Chondrocyte (in vitro differentiated cells): ENCODE measurements around the gene CDC42EP3. TPM values are rescaled to one million over a fixed set of nuclear protein-coding genes. Genes with fewer than 3 reads are reported as not detected.

Experiments used
- DNase-seq: peaks from one replicate; pipeline ENCODE4 v3.0.0; 2021; ENCODE audit warnings: mixed read lengths, low spot score
- H3K27ac Mint-ChIP-seq: one replicate; pipeline ENCODE4 v1.8.0; 2021; ENCODE audit warnings: mild to moderate bottlenecking, moderate library complexity, mixed read lengths; ENCODE audit not compliant: unreplicated experiment
- H3K27me3 Mint-ChIP-seq: 2 replicates; pipeline ENCODE4 v1.8.0; 2021; ENCODE audit warnings: low read depth, mixed read lengths
- H3K36me3 Mint-ChIP-seq: 2 replicates; pipeline ENCODE4 v1.8.0; 2021; ENCODE audit warnings: low read depth, mixed read lengths
- H3K4me1 Mint-ChIP-seq: 2 replicates; pipeline ENCODE4 v1.8.0; 2021; ENCODE audit warnings: low read depth, mild to moderate bottlenecking, mixed read lengths
- H3K4me3 Mint-ChIP-seq: one replicate; pipeline ENCODE4 v1.8.0; 2021; ENCODE audit warnings: mild to moderate bottlenecking, moderate library complexity, mixed read lengths; ENCODE audit not compliant: unreplicated experiment
- H3K9me3 Mint-ChIP-seq: 2 replicates; pipeline ENCODE4 v1.8.0; 2021; ENCODE audit warnings: low read depth, mixed read lengths
- total RNA-seq: library from RNA; stranded (reverse); gene quantifications from 3 replicates; pipeline ENCODE4 v1.2.1, GENCODE V29; 2021
- TF ChIP-seq, protein P1 (sequence below): fragments of 200-600 bp; sonication (generic); IDR thresholded peaks from 2 replicates; pipeline ENCODE4 v1.5.0; 2021; ENCODE audit warnings: antibody characterized with exemption, mild to moderate bottlenecking, moderate library complexity

Gene CDC42EP3
- total RNA-seq, 1 donor from 2014 or later: 91.2 TPM

DNA sequence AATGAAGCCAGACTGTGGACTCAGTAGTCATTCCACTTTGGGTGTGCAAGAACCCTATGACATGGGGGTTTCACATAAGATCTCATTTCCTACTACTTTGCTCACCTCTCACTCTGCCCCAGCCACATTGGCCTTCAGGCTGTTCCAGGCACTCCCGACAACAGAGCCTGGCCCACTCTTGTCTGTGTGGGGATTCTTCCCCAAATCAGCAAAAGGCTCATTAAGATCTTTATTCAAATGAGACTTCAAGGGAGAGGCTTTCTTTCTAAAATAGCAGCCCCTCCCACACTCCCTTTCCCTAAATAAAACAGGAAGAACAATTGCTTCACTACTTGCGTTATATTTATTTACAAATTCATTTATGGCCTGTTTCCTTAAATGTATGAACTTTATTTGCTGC lies 3.5 kb upstream of the CDC42EP3 start:
- Mint-ChIP-seq H3K4me3 (no peak overlapping the region), H3K9me3 (no peaks in the 10 kb centered on the region), H3K4me1 (peaks cover 24% of the 10 kb centered on the region), H3K36me3 (no peaks in the 10 kb centered on the region), H3K27ac (no peak overlapping the region), H3K27me3 (no peaks in the 10 kb centered on the region)
- TF ChIP-seq, protein P1, sequence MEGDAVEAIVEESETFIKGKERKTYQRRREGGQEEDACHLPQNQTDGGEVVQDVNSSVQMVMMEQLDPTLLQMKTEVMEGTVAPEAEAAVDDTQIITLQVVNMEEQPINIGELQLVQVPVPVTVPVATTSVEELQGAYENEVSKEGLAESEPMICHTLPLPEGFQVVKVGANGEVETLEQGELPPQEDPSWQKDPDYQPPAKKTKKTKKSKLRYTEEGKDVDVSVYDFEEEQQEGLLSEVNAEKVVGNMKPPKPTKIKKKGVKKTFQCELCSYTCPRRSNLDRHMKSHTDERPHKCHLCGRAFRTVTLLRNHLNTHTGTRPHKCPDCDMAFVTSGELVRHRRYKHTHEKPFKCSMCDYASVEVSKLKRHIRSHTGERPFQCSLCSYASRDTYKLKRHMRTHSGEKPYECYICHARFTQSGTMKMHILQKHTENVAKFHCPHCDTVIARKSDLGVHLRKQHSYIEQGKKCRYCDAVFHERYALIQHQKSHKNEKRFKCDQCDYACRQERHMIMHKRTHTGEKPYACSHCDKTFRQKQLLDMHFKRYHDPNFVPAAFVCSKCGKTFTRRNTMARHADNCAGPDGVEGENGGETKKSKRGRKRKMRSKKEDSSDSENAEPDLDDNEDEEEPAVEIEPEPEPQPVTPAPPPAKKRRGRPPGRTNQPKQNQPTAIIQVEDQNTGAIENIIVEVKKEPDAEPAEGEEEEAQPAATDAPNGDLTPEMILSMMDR: no peak
- no peak for DNase-seq

DNA sequence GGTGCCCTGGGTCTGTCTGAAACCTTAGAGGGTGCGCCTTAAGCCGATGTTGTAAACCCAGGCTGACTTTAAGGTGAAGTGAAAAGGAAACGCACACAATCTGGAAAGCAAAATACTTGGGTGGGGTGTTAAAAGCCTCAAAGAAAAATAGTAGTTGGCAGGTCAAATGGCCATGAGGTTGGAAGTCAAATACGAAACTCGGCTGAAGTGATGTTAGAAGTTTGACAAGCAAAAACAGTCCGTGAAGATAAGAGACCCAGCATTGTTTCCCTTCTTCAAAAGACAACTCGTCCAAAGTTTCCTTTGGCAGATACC lies 1.4 kb upstream of the CDC42EP3 start:
- Mint-ChIP-seq H3K9me3 (no peaks in the 10 kb centered on the region), H3K27ac (peak overlapping the region; percentile 75), H3K4me3 (peak overlapping the region; percentile 83), H3K36me3 (no peaks in the 10 kb centered on the region), H3K27me3 (no peaks in the 10 kb centered on the region), H3K4me1 (peaks cover 44% of the 10 kb centered on the region)
- no peak for DNase-seq
- TF ChIP-seq, protein P1: no peak

DNA sequence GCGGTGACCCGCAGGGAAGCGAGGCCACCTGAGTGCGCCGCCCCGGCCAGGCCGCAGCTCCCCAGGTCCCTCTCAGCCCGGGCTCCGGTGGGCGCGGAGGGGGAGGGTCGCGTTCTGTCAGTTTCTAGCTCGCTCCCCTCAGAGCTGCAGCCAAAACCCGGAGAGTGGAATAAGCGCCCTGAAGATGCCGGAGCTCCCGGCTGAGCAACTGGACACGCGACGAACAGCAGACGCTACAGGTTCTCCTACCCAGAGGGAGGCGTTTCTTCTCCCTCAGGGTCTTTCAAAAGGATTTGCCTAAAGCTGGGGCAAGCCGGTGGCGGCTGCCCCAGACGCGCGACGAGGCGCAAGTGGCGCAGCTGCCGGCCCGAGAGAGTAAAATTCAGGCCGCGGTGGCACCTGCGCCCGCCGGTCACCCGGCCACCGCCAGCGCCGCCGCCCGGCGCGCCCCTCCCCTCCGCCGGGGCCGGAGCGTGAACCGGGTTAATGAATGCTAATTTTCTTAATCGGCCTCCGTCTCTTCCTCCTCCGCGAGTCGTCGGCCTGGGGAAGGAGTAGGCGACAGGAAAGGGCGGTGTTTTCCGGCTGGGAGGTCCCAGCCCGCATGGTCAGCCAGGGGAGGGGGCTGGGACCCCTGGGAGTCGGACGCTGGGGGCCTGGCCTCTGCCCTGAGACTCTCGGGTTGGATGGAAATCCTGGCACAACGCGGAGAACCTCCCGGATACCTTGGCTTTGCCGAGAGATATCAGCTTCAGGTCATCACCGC lies 845 bp upstream of the CDC42EP3 start:
- no peaks in the 10 kb centered on the region for H3K9me3 Mint-ChIP-seq
- TF ChIP-seq, protein P1: peak; percentile 37
- DNase-seq: no peak
- no peaks in the 10 kb centered on the region for H3K36me3 Mint-ChIP-seq
- H3K27ac Mint-ChIP-seq: peak overlapping the region; percentile 75
- peak overlapping the region; percentile 83 for H3K4me3 Mint-ChIP-seq
- H3K4me1 Mint-ChIP-seq: peaks cover 48% of the 10 kb centered on the region
- H3K27me3 Mint-ChIP-seq: no peaks in the 10 kb centered on the region

DNA sequence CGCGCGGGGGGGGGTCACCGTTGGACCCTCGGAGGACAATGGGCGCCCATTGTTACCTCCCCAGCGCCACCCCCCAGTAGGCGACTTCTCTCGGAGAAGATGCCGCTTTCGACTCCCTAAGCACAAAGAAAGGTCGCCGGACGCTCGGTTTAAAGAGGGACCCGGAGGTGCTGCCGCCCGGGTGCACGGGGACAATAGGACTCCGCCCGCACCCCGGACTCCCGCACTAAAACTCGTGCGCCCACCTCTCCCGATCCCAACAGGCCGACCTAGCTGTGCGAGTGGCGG lies 318 bp upstream of the CDC42EP3 start:
- Mint-ChIP-seq H3K9me3 (no peaks in the 10 kb centered on the region), H3K4me3 (peak overlapping the region; percentile 83), H3K36me3 (no peaks in the 10 kb centered on the region), H3K27ac (peak overlapping the region; percentile 74), H3K4me1 (peaks cover 53% of the 10 kb centered on the region), H3K27me3 (no peaks in the 10 kb centered on the region)
- no peak for DNase-seq
- TF ChIP-seq, protein P1: no peak

DNA sequence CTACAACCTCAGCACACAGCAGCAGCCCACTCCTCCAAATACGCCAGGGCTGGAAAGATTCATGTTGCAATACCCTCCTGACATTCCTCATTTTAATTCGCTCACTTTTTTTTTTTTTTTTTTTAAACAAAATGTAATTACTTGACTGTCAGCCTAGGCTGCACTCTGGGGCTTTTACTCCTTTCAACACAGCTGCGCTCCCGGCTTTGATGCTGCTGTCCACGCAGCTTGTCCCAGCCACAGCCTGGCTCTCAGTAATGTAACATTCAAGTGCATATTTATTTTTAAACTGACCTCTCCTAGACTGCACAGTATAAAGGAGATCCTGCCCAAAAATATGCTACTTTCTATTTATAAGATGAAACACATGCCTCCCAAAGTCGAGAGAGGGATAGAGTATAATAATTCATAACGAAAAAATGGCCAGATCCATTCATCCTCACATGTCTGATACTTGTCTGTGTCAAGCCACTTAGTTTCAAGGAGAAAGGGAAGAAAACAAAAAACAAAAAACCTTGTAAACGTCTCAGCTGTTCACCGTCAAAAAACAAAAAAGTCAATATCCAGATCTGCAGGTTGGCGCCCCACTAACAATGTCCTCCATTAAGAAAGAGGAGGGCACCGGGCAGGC lies 949 bp downstream of the CDC42EP3 start:
- Mint-ChIP-seq H3K36me3 (peaks cover 3% of the 10 kb centered on the region), H3K4me3 (peak overlapping the region; percentile 86), H3K9me3 (no peaks in the 10 kb centered on the region), H3K4me1 (peaks cover 56% of the 10 kb centered on the region), H3K27me3 (no peaks in the 10 kb centered on the region), H3K27ac (peak overlapping the region; percentile 93)
- no peak for DNase-seq
- TF ChIP-seq, protein P1: no peak
